ENCODE data around the gene ADH4. TPM values are rescaled to one million over a fixed set of nuclear protein-coding genes. Genes with fewer than 3 reads are reported as not detected.
"Not testable (repeated sequence)": the region's sequence is repeated elsewhere in the genome, so short reads cannot be mapped to it uniquely, and the experiment has no call there.

The ADH4 gene
- total RNA-seq, 1 donor from 2014 or later, result not detected

DNA sequence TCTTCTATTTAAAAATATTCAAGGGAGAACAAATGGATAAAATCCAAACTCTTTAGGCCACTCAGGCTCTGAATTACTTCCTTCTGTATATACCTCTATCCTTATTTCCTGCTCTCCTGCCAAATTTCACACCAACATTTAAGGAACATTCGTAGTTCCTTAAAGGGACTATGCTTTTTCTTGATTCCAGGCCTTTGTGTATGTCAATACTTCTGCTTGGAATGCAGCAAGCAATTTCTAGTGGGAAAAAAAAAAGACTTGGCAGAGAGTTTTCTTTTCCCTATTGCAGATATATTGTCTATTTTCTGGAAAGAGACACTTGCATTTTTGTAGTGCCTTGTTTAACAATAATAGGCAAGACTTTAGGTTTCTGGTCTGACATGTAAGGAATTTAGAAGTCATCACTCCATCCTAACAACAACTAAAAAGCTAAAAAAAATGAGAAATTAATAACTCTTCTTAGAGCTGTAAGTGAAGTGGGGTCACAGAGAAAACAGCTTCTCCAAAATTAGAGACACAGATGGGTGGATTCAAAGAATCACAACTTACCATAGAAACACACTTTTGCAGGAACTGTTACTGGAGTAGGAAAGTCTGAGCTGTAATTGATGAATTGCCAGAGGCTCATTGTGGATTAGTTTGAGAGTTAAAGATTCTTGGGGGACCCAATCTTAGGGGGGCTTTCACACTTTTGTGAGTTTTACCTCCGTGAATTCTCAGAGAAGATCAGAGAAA lies 53.4 kb downstream of the ADH4 start:
- Mint-ChIP-seq H3K9me3 (no peaks in the 10 kb centered on the region), H3K4me1 (peaks cover 44% of the 10 kb centered on the region)

DNA sequence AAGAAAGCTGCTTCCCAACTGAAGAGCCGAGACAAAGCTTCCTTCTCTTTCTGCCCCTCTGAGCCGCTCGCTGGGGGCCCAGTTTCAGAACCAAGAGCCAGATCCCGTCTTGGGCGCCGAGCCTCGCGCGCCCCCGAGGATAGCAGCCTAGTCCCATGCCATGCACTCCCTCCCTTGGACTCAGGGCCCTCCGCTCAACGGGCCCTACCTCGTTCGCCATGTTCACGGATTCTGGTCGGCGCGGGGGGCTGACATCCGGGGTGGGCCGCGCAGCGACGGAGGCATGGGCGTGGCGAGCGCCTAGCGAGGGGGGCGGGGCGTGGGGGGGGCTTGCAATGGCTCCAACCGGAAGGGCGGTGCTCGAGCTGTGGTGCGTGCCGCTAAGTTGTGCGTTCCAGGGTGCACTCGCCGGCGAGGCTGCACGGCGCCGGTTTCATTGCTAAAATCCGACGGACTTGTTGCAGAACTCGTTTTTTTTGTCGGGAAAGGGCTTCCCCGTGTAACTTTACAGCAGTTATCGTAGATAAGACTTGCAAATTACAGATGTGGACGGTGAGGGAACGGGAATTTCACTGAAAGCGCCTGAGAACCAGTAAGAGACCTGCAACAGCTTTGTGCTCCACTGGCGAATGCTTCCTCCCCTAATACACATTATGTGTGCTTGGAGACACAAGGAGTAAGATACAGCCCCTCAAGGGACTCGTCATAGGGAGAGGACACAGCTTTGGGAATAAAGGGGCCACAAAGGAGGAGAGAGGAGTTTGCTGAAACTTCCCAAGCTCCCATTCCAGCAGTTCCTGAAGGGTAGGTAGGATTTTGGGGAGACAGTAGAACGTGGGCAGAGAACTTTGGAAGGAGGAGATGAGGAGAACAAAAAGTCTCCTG lies 55.4 kb downstream of the ADH4 start, which contains the start of gene ADH5:
Gene ADH5 (minus strand): TSS at position 308 of the 885 bp plus-strand sequence. CDS start 88 bp downstream, at position 220.
- peak; percentile 78 for DNase-seq (ENCODE audit: low read depth, low spot score)
- Mint-ChIP-seq H3K27me3 (ENCODE audit: low read depth) (no peaks in the 10 kb centered on the region), H3K9me3 (no peaks in the 10 kb centered on the region), H3K4me1 (peaks cover 56% of the 10 kb centered on the region), H3K4me3 (peak within 1 kb of the TSS; percentile 92), H3K36me3 (ENCODE audit: low read depth) (peaks cover 5% of the 10 kb centered on the region), H3K27ac (ENCODE audit: unreplicated experiment) (peak within 1 kb of the TSS; percentile 99)
- TF ChIP-seq, protein P1, sequence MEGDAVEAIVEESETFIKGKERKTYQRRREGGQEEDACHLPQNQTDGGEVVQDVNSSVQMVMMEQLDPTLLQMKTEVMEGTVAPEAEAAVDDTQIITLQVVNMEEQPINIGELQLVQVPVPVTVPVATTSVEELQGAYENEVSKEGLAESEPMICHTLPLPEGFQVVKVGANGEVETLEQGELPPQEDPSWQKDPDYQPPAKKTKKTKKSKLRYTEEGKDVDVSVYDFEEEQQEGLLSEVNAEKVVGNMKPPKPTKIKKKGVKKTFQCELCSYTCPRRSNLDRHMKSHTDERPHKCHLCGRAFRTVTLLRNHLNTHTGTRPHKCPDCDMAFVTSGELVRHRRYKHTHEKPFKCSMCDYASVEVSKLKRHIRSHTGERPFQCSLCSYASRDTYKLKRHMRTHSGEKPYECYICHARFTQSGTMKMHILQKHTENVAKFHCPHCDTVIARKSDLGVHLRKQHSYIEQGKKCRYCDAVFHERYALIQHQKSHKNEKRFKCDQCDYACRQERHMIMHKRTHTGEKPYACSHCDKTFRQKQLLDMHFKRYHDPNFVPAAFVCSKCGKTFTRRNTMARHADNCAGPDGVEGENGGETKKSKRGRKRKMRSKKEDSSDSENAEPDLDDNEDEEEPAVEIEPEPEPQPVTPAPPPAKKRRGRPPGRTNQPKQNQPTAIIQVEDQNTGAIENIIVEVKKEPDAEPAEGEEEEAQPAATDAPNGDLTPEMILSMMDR (conservative IDR thresholded peaks at IDR 0.05), result no peak

More for the DNA sequence above, 53.4 kb downstream of the ADH4 start:
- peak overlapping the region; percentile 92 for H3K4me3 Mint-ChIP-seq
- H3K36me3 Mint-ChIP-seq (ENCODE audit: low read depth), result peaks cover 3% of the 10 kb centered on the region
- no peaks in the 10 kb centered on the region for H3K27me3 Mint-ChIP-seq (ENCODE audit: low read depth)
- peak overlapping the region; percentile 86 for H3K27ac Mint-ChIP-seq (ENCODE audit: unreplicated experiment)
- TF ChIP-seq, protein P1 (conservative IDR thresholded peaks at IDR 0.05), result no peak
- no peak for DNase-seq (ENCODE audit: low read depth, low spot score)

GRCh38 chr4:99088023-99088449 lies 56.1 kb downstream of the ADH4 start:
- TF ChIP-seq, protein P1 (conservative IDR thresholded peaks at IDR 0.05), result no peak
- peak overlapping the region; percentile 92 for H3K4me3 Mint-ChIP-seq
- peak; percentile 26 for DNase-seq (ENCODE audit: low read depth, low spot score)

GRCh38 chr4:99084595-99084994 lies 59.5 kb downstream of the ADH4 start:
- H3K36me3 Mint-ChIP-seq (ENCODE audit: low read depth), result peaks cover 9% of the 10 kb centered on the region
- H3K27ac Mint-ChIP-seq (ENCODE audit: unreplicated experiment), result no peak overlapping the region
- peaks cover 48% of the 10 kb centered on the region for H3K4me1 Mint-ChIP-seq
- peak overlapping the region; percentile 72 for H3K4me3 Mint-ChIP-seq
- TF ChIP-seq, protein P1 (conservative IDR thresholded peaks at IDR 0.05), result no peak
- no peaks in the 10 kb centered on the region for H3K9me3 Mint-ChIP-seq
- DNase-seq (ENCODE audit: low read depth, low spot score), result no peak
- H3K27me3 Mint-ChIP-seq (ENCODE audit: low read depth), result no peaks in the 10 kb centered on the region

More at GRCh38 chr4:99088023-99088449, 56.1 kb downstream of the ADH4 start:
- Mint-ChIP-seq H3K27me3 (ENCODE audit: low read depth) (no peaks in the 10 kb centered on the region), H3K9me3 (no peaks in the 10 kb centered on the region), H3K27ac (ENCODE audit: unreplicated experiment) (peak overlapping the region; percentile 99), H3K4me1 (peaks cover 56% of the 10 kb centered on the region), H3K36me3 (ENCODE audit: low read depth) (peaks cover 5% of the 10 kb centered on the region)

- TF ChIP-seq, protein P1 (conservative IDR thresholded peaks at IDR 0.05), result no peak
- Mint-ChIP-seq H3K4me1 (peaks cover 38% of the 10 kb centered on the region), H3K27me3 (ENCODE audit: low read depth) (no peaks in the 10 kb centered on the region), H3K36me3 (ENCODE audit: low read depth) (peaks cover 10% of the 10 kb centered on the region), H3K27ac (ENCODE audit: unreplicated experiment) (no peak overlapping the region), H3K9me3 (no peaks in the 10 kb centered on the region), H3K4me3 (peak overlapping the region; percentile 20)
- DNase-seq (ENCODE audit: low read depth, low spot score), result no peak
Measured at GRCh38 chr4:99082192-99082591, 61.9 kb downstream of the ADH4 start.

DNA sequence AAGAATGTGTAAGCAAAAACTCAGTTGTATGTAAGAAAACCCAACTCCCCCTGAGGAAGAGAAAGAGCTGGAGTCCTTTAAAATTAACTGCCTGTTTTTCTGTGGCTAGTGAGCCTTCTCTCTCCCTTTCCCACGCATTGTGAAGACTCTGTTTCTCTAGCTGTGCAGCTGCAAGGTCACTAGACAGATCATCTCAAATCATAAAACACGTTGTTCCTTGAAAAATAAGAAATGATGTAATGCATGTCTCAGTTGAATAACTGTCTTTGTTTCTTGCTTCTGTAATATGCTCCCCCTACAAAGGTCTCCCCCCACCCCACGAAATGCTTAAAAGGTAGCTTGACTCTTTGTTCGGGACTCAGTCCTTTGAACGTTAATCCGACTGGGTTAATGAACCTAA lies 63.2 kb downstream of the ADH4 start:
- H3K9me3 Mint-ChIP-seq; DNase-seq (ENCODE audit: low read depth, low spot score); H3K27me3 Mint-ChIP-seq (ENCODE audit: low read depth): not testable (repeated sequence)
- Mint-ChIP-seq H3K4me3 (peak overlapping the region; percentile 19), H3K27ac (ENCODE audit: unreplicated experiment) (peak overlapping the region; percentile 47), H3K4me1 (peaks cover 33% of the 10 kb centered on the region), H3K36me3 (ENCODE audit: low read depth) (peaks cover 11% of the 10 kb centered on the region)

Measured in neural crest cell (in vitro differentiated cells).